Uterus (tissue), 4 donors: Measurements from ENCODE around the gene PROP1. TPM values are rescaled to one million over a fixed set of nuclear protein-coding genes. Genes with fewer than 3 reads are reported as not detected.

ENCODE experiments used
- DNase-seq, 2 donors: peaks; one replicate each; pipeline ENCODE4 v3.0.0-alpha.2; 2019 to 2020
- H3K27ac ChIP-seq, 2 donors: fragments of 200-600 bp; sonication (generic); 1 replicate in 1 of 2; 2 replicates in 1 of 2; pipeline ENCODE4 v1.5.1; 2016 to 2018
- H3K27me3 ChIP-seq, 2 donors: fragments of 200-600 bp; sonication (generic); one replicate each; pipeline ENCODE4 v1.5.1; 2018 to 2019; ENCODE audit warnings: control low read depth in 1 of 2
- H3K36me3 ChIP-seq, 2 donors: fragments of 200-600 bp; sonication (generic); one replicate each; pipeline ENCODE4 v1.5.1; 2019; ENCODE audit warnings: control low read depth in 1 of 2
- H3K4me1 ChIP-seq, 2 donors: fragments of 200-600 bp; sonication (generic); one replicate each; pipeline ENCODE4 v1.5.1; 2018 to 2019; ENCODE audit warnings: control low read depth in 1 of 2
- H3K4me3 ChIP-seq, 2 donors: fragments of 200-600 bp; sonication (generic); 1 replicate in 1 of 2; 2 replicates in 1 of 2; pipeline ENCODE4 v1.5.1; 2018 to 2019; ENCODE audit warnings: mild to moderate bottlenecking in 1 of 2
- H3K9me3 ChIP-seq, 2 donors: fragments of 200-600 bp; sonication (generic); one replicate each; pipeline ENCODE4 v1.5.1; 2019; ENCODE audit warnings: control low read depth in 1 of 2
- POLR2A ChIP-seq, 2 donors: fragments of 450-650 bp; IDR thresholded peaks; one replicate each; pipeline ENCODE4 v1.6.1; 2016; ENCODE audit warnings: antibody characterized with exemption in 2 of 2, mild to moderate bottlenecking in 1 of 2, moderate library complexity in 1 of 2
- intact Hi-C: fragments of 100-400 bp; cut with DNase I; formaldehyde crosslinking; loops from one replicate; pipeline ENCODE4 v1.15.1; 2023; ENCODE audit warnings: low total_unique reads
- total RNA-seq, 4 donors: library from RNA; depleted of rRNA in 3 of 4; stranded (reverse); fragments of >200 nt in 3 of 4; gene quantifications; one replicate each; pipeline versions ENCODE4 v1.1.0 to v1.2.4, GENCODE V29; 2014 to 2023
- TF ChIP-seq, protein P1 (sequence below), 4 experiments: fragments of 200-600 bp in 2 of 4; fragments of 450-650 bp in 2 of 4; sonication (generic) in 2 of 4; IDR thresholded peaks; one replicate each; pipeline ENCODE4 v1.5.1; 2016 to 2019; ENCODE audit warnings: antibody characterized with exemption in 4 of 4, mild to moderate bottlenecking in 2 of 4, moderate library complexity in 1 of 4
- donor health status: DM: yes; HTN: yes; CAD: no.

Gene PROP1
- total RNA-seq, 4 donors from 2014 or later, result not detected

DNA sequence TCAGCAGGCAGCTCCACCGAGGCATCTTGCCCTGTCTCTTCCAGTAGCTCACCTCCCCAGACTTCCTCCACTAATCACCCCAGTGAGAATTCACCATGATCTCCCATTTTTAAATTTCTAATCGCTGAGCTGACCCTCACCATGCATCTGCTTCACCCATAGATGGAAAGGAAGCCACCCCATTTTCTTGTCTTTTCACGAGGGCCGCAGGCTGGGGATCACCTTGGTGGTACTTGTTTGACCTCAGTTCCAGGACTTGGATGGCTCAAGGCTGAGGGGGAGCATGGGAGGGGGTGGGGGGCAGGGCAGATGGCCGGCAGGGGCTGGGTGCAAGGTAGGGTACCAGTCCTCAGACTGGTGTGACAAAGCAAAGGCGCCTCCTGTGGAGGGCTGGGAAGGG lies 3.6 kb downstream of the PROP1 start:
- DNase-seq, result no peak
- Histone ChIP-seq H3K4me1 (no peaks in the 10 kb centered on the region), H3K27ac (no peak overlapping the region), H3K36me3 (no peaks in the 10 kb centered on the region), H3K4me3 (no peak overlapping the region), H3K27me3 (no peaks in the 10 kb centered on the region), H3K9me3 (no peaks in the 10 kb centered on the region)
- intact Hi-C loops, result no loop called here
- TF ChIP-seq, protein P1, sequence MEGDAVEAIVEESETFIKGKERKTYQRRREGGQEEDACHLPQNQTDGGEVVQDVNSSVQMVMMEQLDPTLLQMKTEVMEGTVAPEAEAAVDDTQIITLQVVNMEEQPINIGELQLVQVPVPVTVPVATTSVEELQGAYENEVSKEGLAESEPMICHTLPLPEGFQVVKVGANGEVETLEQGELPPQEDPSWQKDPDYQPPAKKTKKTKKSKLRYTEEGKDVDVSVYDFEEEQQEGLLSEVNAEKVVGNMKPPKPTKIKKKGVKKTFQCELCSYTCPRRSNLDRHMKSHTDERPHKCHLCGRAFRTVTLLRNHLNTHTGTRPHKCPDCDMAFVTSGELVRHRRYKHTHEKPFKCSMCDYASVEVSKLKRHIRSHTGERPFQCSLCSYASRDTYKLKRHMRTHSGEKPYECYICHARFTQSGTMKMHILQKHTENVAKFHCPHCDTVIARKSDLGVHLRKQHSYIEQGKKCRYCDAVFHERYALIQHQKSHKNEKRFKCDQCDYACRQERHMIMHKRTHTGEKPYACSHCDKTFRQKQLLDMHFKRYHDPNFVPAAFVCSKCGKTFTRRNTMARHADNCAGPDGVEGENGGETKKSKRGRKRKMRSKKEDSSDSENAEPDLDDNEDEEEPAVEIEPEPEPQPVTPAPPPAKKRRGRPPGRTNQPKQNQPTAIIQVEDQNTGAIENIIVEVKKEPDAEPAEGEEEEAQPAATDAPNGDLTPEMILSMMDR (IDR thresholded peaks at IDR 0.05), result no peak
- no peak for TF ChIP-seq POLR2A (IDR thresholded peaks at IDR 0.05)

- intact Hi-C loops, result no loop called here
Observed at GRCh38 chr5:177988989-177989625, 6.9 kb downstream of the PROP1 start.

DNA sequence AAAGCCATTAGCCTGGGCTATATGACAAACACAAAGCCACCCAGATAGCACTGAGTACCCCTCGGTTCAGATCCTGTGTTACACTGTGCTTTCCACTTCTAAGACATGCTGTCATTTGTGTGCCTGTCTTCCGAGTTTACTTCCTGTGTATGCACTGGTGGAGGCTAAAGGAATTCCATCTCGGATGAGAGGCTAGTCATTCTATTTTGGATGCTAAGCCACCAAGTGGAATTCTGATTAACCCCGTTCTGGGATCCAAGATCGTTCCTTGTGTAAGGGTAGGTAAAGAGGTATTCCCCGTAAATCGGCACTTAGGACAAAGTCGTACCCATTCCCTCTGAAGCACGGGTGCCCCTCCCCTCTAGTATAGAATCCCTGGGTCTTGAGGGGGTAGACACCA lies 8.7 kb downstream of the PROP1 start:
- intact Hi-C loops, result no loop called here

More at GRCh38 chr5:177988989-177989625, 6.9 kb downstream of the PROP1 start:
- Histone ChIP-seq H3K27me3 (peaks cover 0 to 32% of the 10 kb centered on the region in 2 donors), H3K4me3 (no peak overlapping the region), H3K4me1 (no peaks in the 10 kb centered on the region), H3K27ac (no peak overlapping the region), H3K36me3 (no peaks in the 10 kb centered on the region), H3K9me3 (no peaks in the 10 kb centered on the region)
- no peak for DNase-seq
- TF ChIP-seq, protein P1 (IDR thresholded peaks at IDR 0.05), result no peak
- TF ChIP-seq POLR2A (IDR thresholded peaks at IDR 0.05), result no peak

GRCh38 chr5:177985430-177986040 lies 10.5 kb downstream of the PROP1 start:
- Histone ChIP-seq H3K9me3 (no peaks in the 10 kb centered on the region), H3K27ac (no peak overlapping the region), H3K4me3 (no peak overlapping the region), H3K4me1 (no peaks in the 10 kb centered on the region), H3K36me3 (no peaks in the 10 kb centered on the region), H3K27me3 (peaks cover 0 to 45% of the 10 kb centered on the region in 2 donors)
- TF ChIP-seq, protein P1 (IDR thresholded peaks at IDR 0.05), result no peak
- TF ChIP-seq POLR2A (IDR thresholded peaks at IDR 0.05), result no peak
- no peak for DNase-seq
- intact Hi-C loops, result no loop called here

More for the DNA sequence above, 8.7 kb downstream of the PROP1 start:
- no peak overlapping the region for H3K4me3 ChIP-seq
- H3K4me1 ChIP-seq, result no peaks in the 10 kb centered on the region
- H3K27ac ChIP-seq, result no peak overlapping the region
- no peak for DNase-seq
- no peaks in the 10 kb centered on the region for H3K9me3 ChIP-seq
- H3K36me3 ChIP-seq, result no peaks in the 10 kb centered on the region
- no peak for TF ChIP-seq POLR2A (IDR thresholded peaks at IDR 0.05)
- TF ChIP-seq, protein P1 (IDR thresholded peaks at IDR 0.05), result no peak
- H3K27me3 ChIP-seq, result peaks cover 0 to 44% of the 10 kb centered on the region in 2 donors

DNA sequence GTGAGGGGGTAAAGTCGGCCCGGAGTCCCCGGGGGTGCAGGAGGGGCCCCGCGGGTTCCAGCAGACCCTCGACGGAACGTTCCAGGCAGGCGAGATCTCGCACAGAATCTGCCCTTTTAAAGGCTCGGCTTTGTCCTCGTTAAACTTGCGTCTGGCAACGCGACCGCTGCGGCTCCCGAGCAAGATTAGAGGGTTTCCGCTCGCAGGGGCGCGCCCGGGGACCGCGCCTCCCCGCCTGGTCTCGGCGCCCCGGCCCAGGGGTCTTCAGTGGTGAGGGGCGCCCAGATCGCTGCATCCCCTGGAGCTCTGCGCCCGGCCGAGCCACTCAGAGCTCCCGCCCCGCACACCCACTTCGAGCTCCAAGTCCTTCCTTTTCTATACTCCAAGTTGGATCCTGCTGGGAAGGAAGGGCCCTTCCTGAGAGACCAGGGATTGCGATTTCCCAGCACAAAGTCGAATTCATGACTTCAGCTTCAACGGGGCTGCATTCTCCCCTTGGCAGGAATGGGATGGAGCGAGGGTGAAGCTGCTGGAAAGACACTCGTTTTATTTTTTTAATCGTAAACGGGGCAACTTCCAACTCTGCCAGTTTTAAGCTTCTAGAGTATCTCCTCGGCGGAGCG lies 11.3 kb downstream of the PROP1 start:
- Histone ChIP-seq H3K4me1 (no peaks in the 10 kb centered on the region), H3K27me3 (peaks cover 0 to 45% of the 10 kb centered on the region in 2 donors), H3K27ac (no peak overlapping the region), H3K36me3 (no peaks in the 10 kb centered on the region), H3K9me3 (no peaks in the 10 kb centered on the region), H3K4me3 (no peak overlapping the region)
- no peak for DNase-seq
- TF ChIP-seq, protein P1 (IDR thresholded peaks at IDR 0.05), result no peak
- no peak for TF ChIP-seq POLR2A (IDR thresholded peaks at IDR 0.05)
- intact Hi-C loops, result no loop called here
